ENCODE data around the gene NOTCH1.

- TF ChIP-seq CTCF (IDR thresholded peaks at IDR 0.05) = no peak
- TF ChIP-seq POLR2AphosphoS5 (IDR thresholded peaks at IDR 0.05) = no peak
- no peak for TF ChIP-seq POLR2A (IDR thresholded peaks at IDR 0.05)
These were observed 46.5 kb downstream of the NOTCH1 start for GRCh38 chr9:136499071-136499934.

All from gastroesophageal sphincter (tissue), 3 donors.